Measurements from ENCODE around the gene AGMO.
"Not testable (repeated sequence)": the region's sequence is repeated elsewhere in the genome, so short reads cannot be mapped to it uniquely, and the experiment has no call there.

AGMO gene

DNA sequence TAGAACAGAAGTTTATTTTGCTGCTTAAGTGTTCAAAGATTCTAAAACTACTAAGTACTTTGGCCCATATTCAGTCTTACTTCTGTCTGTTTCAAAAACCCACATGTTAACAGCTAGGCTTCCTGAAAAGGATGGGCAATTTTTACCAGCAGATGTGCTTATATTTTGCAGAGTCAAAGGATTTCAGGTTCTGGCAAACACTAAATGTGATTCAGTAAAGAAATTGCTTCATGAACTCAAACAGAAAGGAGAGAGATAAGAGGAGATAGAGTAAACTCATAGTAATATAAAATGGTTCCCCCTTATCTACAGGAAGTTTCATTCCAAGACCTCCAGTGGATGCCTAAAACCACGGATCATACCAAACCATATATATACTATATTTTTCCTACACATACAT lies 248.5 kb downstream of the AGMO start:
- no peak for ATAC-seq

DNA sequence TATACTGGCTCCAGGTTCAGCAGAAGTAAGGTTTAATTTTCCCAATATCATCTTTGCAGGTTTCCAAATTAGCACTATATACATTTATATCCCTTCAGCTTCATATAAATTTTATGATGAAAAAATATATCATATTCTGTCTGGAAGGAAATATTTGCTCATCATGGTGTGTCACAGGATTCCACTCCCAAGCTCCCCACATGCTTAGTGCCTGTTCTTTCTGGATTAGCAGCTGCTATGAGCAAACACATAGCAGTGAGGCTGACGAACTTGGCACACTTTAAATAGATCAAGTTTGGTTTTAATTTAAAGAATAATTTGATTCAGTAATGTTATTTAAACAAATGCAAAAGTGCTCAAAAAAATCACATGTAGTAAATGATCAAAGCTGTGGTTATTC lies 251.9 kb downstream of the AGMO start:
- ATAC-seq, result no peak

DNA sequence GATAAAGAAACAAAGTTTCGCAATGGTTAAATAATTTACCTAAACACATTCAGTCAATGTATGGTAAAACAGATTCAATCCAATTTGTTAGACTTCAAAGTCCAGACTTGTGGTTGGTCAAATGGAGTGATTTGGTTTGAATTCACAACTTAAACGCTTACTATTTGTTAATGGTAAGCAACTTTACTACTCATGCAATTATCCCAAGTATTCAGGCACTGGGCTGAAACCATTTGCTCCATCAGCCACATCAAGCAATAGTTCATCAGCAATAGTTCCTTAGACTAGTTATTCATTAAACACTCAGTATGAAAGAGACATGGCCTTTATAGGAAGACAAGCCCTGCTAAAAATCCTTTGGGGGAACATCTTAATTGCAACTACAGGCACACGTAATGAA lies 253.0 kb downstream of the AGMO start:
- ATAC-seq, result no peak

DNA sequence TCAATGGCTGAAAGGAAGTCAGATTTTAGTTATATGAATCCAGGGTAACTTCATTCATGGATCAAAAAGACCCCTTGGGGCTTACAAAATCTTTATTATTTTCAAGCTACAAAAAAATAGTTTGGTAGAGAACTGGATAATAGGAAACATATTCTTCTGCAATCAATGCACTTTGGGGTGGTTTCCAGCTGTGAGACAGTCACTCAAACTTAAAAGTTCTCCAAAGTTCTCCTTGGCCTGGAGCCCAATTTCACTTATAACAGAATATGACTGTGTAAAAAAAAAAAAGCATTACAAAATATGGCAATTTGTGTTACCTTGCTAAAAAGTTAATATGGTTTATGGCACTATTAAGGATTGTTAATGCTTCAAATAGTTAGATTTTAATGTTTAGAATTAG lies 255.5 kb downstream of the AGMO start:
- no peak for ATAC-seq

DNA sequence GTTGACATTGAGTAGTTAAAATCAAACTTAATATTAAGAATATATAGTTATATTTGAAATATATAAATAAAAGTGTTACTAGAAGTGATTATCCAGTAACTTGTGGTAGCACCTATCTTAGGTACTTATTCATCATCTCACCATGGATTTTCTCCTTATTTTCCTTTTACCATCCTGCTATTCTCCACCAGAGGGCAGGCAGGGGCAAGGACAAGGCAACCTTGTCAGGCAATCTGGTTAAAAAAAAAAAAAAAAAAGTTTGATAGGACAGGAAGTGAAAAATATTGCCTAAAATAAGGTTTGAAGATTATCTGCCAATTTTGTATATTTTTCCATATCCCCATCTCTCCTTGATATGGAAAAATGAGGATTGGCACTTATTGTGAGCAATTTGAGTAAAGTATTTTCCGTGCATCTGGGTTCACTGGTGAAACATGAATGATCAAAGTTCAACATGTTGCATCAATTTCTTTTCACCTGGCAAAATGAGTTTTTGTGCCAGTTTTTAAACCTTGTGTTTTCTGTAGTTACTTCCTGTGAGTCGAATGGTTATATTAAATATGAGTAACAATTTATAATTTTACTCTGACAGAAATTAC lies 256.7 kb downstream of the AGMO start:
- ATAC-seq, result no peak

DNA sequence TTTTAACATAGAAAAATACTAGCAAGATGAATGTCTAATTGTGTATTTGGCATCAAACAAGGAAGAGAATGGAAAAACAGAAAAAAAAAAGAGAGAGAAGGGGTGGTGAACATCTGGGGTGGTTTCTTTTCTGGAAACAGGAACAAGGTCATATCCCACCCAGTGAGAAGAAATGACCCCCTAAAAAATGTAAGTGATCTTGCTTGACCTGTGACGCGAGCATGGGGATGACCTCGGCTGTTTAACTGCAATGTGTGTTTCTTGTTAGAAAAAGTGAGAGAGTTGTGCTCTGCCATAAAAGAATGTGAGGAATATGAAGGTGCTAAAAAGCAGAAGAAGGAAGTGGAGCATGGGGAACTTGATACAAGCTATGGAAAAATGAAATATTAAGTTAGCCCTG lies 258.5 kb downstream of the AGMO start:
- ATAC-seq, result no peak

DNA sequence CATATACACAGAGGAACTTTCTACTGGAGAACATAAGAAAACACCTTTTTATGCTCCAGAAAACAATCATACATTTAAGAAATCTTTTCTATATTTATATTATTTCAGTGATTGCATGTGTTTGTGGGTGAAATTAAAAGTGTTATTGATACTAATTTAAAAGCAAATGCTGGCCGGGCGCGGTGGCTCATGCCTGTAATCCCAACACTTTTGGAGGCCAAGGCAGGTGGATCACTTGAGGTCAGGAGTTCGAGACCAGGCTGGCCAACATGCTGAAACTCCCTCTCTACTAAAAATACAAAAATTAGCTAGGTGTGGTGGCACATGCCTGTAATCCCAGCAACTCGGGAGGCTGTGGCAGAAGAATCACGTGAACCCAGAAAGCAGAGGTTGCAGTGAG lies 260.8 kb downstream of the AGMO start:
- not testable (repeated sequence) for ATAC-seq

DNA sequence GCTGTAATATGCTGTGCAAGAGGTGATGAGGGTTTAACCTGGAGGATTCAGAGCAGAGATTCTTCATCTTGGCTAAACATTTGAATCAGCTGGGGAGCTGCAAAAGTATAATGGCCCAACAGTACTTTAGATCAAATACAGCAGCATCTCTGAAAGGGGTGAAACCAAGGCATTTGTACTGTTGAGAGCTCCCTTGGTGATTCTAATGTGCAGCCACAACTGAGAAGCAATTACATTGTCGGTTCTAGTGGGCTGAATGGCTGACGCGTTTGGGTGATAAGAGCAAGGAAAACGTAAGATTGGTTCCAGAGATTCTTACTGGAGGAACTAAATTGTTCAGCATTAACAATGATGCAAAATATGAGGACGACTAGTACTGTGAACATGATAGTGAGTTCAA lies 269.7 kb downstream of the AGMO start:
- no peak for ATAC-seq

DNA sequence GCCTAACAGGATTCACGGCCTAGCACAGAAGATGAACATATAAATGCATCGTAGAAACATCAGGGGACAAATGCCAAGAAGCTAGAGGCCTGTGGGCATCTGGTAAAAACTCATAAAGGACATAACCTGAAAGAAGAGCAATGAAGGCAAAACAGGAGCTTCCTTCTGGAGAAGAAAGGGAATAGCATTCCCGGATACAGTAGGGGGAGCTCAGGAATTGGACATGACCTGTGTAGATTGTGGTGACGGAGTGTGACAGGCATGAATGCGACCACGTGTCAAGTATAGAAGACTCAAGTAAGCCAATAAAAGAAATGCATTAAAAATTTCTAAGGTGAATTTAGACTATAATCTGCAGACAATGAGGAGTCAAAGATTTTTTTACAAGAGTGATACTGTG lies 270.1 kb downstream of the AGMO start:
- no peak for ATAC-seq

DNA sequence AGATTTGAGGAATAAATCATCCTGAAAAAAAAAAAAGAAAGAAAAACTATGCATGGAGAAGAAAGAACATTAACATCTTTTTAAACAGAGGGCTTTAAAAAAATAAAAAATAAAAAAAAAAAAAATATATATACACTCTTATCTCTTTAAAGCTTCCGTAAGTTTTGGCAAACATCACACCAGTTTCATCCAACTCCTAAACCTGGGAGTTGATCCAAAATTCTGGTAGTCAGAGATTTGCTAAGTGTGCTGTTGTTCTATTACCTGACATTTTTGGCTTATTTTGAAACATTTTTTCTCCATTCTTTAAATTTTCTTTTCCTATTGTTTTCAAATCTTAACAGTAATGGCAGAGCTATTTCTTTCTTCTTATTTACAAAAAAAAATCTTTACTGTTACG lies 273.1 kb downstream of the AGMO start:
- no peak for ATAC-seq

DNA sequence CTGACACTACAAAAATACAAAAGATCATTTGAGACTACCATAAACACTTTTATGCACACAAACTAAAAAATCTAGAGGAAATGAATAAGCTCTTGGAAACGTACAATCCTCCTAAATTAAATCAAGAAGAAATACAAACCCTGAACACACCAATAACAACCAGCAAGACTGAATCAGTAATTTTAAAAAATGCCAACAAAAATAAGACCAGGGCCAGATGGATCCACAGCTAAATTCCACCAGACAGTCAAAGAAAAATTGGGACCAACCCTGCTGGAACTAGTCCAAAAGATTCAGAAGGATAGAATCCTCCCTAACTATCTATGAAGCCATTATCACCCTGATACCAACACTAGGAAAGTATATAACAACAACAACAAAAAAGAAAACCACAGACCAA lies 277.4 kb downstream of the AGMO start:
- ATAC-seq, result no peak

DNA sequence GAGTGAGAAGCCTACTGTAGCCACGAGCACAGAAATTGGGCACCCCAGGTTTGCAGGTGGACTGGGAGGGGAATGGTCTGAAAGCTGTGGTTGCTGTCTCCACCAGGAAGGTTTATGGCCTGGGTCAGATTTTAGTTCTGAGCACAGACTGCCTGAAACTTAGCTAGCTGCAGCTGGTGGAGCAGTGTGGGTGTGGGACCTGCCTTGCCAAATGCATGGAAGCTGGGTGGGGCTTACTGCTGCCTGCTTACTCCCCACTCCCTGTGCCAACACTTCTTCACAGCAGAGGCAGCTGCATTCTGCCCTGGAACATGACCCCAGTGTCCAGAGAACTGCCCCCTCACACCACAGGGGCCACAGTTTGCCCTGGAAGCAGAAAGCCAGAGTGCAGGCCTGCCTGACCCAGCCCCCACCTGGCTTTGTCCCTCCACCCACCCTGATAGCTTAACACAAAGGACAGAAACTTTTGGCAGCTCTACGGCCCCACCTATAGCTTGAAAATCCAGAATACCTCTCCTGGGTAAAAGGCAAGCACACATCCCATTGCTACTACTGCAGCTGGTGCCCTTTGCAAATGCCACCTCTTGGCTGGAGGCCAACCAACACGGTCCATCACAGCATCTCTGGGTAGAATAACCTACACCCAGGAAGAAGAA lies 281.6 kb downstream of the AGMO start:
- no peak for ATAC-seq

DNA sequence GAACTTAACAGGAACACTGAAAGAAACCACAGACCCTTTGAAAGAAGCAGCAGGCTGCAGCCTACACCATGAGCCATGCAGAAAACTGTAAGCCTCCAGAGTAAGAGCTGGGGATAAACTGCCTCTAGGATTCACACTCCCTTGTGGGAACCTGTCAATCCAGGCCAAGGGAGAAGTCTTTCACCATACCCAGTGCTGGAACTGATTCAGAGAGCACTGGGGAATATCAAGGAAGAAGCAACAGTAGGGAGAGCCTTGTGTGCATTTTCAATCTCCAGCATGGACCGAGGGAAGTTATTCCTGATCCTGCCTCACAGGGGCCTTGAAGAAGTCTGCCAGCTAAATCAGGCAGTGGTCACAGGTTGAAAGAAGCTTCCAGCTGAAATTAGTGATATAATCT lies 282.2 kb downstream of the AGMO start:
- ATAC-seq, result no peak

DNA sequence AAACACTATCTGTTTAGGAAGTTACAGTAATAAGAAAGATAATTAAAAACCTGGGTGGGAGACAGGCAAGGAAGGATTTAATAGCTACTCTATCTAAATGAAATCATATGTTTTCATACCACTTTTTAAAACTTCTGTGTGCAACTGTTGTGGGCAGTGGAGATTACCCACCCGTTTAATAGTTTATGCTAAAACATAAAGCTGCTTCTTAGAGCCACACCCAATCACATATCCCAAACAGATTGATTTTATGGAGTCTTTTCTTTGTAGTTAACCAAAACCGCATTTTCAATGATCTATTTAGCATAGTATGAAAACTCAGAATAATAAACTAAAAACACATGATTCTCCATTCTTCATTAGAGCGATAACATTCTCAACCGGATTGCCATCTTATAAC lies 304.1 kb downstream of the AGMO start:
- no peak for ATAC-seq

DNA sequence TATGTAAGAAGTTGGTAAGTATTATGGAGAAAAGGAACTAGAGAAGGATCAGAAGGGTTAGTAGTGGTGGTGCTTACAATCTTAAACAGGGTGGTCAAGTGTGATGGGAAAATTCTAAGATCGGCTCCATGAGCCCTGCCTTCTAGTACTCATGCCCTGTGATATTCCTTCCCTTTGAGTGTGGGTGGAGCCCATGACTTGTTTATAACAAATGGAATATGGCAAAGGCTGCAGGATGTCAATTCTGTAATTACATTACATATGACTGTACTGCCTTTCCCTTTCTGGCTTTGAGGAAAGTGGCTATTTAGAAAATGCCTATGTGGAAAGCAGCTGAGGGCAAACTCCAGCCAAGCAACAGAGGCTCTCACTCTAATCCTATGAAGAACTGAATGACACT lies 309.6 kb downstream of the AGMO start:
- no peak for ATAC-seq

DNA sequence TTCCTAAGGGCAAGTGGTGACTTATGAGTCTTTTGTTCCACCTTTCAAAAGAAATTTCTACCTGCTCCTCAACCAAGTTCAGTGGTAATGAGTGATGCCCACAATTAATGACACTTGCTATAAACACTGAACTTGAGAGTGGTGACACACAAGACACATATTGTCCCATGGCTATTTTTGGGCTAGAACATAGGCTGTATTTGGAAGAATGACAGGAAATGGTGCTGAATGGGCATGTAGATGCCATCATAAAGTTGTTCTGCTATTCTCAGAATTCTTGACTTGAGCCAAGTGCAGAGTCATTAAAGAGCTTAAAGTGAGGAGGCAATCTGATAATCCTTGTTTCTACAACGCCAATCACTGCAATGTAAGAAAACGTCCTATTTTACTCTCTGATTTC lies 313.3 kb downstream of the AGMO start:
- ATAC-seq, result no peak

DNA sequence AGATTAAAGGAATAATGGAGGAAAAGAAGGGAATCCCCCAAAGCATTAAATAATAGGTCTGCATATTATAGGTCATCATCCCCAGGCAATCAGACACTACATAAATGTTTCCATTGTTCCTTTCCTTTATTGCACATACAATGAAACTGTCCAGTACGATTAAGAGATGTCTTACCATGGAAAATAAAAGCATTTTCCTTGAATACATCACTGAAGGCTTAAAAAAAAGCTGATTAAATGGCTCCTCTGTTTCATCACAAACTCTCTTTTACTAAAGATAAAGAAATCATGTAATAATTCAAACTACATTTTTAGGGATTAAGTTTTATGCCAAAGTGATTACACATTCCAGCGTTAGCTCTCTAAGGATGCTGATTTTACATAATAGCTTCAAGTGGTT lies 316.0 kb downstream of the AGMO start:
- ATAC-seq, result no peak

DNA sequence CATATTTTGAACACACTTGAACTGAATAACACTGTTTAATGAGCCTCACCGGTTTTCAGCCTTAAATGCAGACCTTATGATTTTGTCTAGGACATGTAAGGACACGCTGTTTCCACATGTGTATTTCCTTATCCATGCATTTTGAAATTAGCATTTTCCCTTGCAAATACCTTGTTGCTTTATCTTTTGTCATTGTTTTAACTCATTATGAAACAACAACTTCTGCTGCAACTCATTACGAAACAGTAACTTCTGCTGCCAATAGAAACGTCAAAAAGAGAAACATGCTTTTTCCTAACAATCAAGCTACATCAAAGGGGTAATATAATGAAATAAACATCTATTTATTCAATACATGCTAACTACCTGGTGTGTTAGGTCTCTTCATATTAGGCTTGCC lies 322.0 kb downstream of the AGMO start:
- no peak for ATAC-seq

DNA sequence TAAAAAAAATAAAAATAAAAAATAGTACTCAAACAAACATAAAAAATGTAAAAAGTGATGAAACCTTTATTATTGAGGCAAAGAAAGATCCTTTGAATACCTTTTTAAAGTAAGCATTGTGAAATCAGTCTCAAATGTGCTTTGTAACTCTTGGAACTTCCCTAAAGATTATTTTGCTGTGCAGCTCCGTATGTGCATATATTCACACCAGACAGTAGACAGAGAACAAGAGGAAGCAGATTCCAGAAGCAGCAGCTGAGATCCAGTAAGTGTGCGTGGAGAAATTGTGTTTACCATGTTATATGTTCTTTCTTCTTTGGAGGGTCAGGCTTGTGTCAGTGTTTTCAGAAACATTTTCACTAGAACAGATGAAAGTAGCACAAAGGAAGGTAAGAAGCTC lies 324.9 kb downstream of the AGMO start:
- no peak for ATAC-seq

DNA sequence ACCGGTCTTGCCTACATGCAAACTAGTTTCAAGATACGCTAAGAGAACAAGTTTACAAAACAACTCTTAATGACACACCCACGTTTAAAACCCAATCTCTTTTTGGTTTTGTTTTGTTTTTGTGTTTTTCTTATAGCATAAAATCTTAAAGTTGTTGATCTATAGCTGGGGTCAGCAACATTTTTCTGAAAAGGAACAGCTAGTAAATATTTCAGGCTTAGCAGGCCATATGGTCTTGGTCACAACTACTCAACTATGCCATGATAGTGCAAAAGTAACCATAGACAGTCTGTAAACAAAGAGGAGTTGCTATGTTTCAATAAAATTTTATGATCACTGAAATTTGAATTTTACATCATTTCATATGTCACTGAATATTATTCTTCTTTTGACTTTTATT lies 327.4 kb downstream of the AGMO start:
- ATAC-seq, result no peak

DNA sequence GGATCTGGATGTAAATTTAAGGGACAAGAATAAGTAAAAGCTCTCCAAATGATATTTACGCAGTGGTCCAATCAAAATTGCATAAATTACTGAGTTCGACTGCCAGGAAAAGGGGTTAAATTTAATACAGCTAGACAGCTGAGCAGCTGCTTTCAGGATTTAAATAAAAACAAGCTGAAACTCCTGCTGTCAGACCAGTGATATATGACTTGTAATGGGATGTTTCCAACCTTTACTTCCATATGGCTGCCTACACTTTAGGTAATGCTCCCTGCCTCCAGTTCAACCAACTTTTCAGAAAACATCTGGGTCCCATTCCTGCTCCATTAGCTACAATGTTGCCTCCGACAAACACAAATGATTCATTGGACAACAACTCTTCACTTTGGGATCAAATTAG lies 333.0 kb downstream of the AGMO start:
- ATAC-seq, result no peak

DNA sequence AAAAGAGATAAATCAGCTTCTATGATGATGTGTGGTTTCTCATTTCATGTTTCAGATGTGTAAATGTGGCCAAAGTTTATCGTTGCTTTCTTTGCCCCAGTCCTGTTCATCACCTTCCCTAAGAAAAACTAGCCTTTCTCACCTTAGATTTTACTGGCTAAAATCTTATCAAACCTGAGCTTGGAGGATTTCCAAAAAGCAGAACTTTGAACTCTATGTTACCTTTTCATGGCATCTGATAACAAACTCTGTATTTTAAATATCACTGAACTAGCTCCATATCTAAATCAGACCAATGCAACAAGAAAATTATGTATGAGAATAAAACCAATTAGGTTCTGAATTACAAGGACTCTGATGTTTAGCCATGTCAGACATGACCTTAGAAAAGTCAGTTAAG lies 335.8 kb downstream of the AGMO start:
- no peak for ATAC-seq

DNA sequence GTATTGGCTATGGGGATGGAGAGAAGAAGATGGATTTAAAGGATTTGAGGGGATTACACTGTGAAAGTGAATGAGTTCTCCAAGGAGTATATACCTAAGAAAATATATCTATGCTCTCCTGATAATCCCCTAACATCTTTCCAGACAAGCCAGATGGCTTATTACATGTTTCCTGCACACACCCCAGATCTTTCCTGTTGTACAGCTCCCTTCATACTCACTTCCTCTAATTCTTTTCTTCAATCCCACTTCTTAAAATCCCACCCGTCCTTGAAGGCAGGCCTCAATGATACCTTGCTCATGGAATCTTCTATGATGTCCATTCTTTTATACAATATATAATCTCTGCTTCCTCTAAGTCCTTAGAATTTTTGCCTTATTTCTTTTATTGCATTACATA lies 342.1 kb downstream of the AGMO start:
- ATAC-seq, result no peak

DNA sequence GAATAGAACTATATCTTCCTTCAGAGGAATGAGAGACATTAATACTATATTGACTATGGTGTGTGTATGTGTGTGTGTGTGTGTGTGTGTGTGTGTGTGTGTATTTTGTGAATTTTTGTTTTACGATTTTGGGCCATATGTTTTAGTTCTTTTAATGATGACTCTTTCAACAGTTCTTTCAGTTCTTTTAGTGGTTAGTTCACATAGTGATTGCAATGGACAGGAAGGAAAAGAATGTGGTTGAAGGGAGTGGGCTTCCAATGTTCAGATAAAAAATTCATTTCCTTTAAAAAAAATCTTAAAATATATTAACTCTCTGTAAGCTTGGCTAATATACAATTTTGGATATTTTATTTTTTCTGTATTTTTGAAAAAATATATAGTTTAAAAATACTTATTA lies 343.6 kb downstream of the AGMO start:
- ATAC-seq, result no peak

DNA sequence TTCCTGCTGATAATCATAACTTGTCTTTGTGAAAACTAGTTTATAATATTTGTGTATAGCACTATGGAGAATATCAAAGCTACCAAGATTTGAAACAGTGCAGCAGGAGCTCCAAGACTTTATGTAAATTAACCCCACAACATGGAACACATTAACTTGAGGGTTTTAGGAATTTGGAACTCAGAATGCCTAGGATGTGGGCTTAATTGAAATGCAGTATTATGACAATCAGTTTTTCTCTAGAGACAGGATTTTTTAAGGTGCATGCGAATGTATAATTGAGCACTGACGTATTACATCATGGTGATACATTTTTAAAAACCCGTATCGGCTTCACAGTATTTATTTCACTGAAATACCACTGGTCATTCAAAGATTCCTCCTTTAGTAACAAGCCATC lies 346.2 kb downstream of the AGMO start:
- ATAC-seq, result no peak
